Psoas muscle (tissue), 8 donors: ENCODE data around the gene CFAP298. TPM values are rescaled to one million over a fixed set of nuclear protein-coding genes. Genes with fewer than 3 reads are reported as not detected.

Experiments used
- ATAC-seq, 4 donors: fragments of 200-7000 bp; cut with Tn5 transposase; one replicate each; pipeline ENCODE4 v1.9.1; 2020; ENCODE audit warnings: moderate library complexity in 3 of 4, mild to moderate bottlenecking in 2 of 4
- DNase-seq, 2 donors: peaks; one replicate each; pipeline ENCODE4 v3.0.0-alpha.2; 2020
- H3K27ac ChIP-seq: fragments of 200-600 bp; one replicate; pipeline ENCODE4 v1.8.0; 2022
- H3K27me3 ChIP-seq, 3 donors: fragments of 200-600 bp in 1 of 3; one replicate each; pipeline versions ENCODE4 v1.6.1 to v1.8.0; 2013 to 2022; ENCODE audit warnings: low read length in 2 of 3, mild to moderate bottlenecking in 2 of 3, moderate library complexity in 1 of 3; ENCODE audit not compliant: insufficient read depth in 3 of 3
- H3K36me3 ChIP-seq, 2 donors: fragments of 200-600 bp in 1 of 2; one replicate each; pipeline versions ENCODE4 v1.6.1 to v1.8.0; 2013 to 2022; ENCODE audit warnings: low read depth in 1 of 2, mild to moderate bottlenecking in 1 of 2, moderate library complexity in 1 of 2; ENCODE audit not compliant: insufficient read depth in 1 of 2
- H3K4me1 ChIP-seq: fragments of 200-600 bp; one replicate; pipeline ENCODE4 v1.8.0; 2022
- H3K4me3 ChIP-seq: fragments of 200-600 bp; one replicate; pipeline ENCODE4 v1.8.0; 2022; ENCODE audit warnings: mild to moderate bottlenecking
- H3K9me3 ChIP-seq: fragments of 200-600 bp; one replicate; pipeline ENCODE4 v1.8.0; 2022
- WGBS, 3 donors: extraction: QIAGEN DNeasy Blood & Tissue Kit; methylation state at CpG; one replicate each; pipeline versions ENCODE4 v1.1.6 to v1.1.7; 2013; 5-methylcytosine and 5-hydroxymethylcytosine counted together
- intact Hi-C, 2 donors: fragments of 100-400 bp; cut with DNase I; formaldehyde crosslinking; loops; one replicate each; pipeline versions ENCODE4 v1.11.0 to v1.14.2; 2022
- polyA plus RNA-seq, 3 donors: library from polyadenylated mRNA; stranded (reverse); fragments of 200-250 nt; gene quantifications; one replicate each; pipeline ENCODE4 v1.2.3, GENCODE V29; 2013
- total RNA-seq, 4 donors: library from RNA; stranded (reverse); fragmentation: NEBNext Ultra II Directional in 2 of 4; extraction: Animal tissue kit (Norgen Biotek cat#: 25700) in 2 of 4; gene quantifications; one replicate each; pipeline versions ENCODE4 v1.2.1 to v1.2.4, GENCODE V29; 2021 to 2023
- TF ChIP-seq, protein P1 (sequence below): fragments of 200-600 bp; IDR thresholded peaks from one replicate; pipeline ENCODE4 v1.8.0; 2022; ENCODE audit warnings: antibody characterized with exemption
- donor health status: healthy with polysubstance abuse.
- donor health status: DM: no; HTN: no; CAD: no; lungs with moderate emphysema.
- donor health status: Bipolar disorder and iron deficiency.
- donor health status: healthy.
- donor health status: DM: yes; HTN: yes; CAD: no.
- donor health status: DM: no; HTN: no; CAD: no.
- donor health status: DM: no; HTN: no; CAD: no.
- donor health status: DM: yes; HTN: yes; CAD: no.

Gene CFAP298
- total and polyA plus RNA-seq, 7 donors, result 24.6 to 64.8 (median 31.6) TPM

DNA sequence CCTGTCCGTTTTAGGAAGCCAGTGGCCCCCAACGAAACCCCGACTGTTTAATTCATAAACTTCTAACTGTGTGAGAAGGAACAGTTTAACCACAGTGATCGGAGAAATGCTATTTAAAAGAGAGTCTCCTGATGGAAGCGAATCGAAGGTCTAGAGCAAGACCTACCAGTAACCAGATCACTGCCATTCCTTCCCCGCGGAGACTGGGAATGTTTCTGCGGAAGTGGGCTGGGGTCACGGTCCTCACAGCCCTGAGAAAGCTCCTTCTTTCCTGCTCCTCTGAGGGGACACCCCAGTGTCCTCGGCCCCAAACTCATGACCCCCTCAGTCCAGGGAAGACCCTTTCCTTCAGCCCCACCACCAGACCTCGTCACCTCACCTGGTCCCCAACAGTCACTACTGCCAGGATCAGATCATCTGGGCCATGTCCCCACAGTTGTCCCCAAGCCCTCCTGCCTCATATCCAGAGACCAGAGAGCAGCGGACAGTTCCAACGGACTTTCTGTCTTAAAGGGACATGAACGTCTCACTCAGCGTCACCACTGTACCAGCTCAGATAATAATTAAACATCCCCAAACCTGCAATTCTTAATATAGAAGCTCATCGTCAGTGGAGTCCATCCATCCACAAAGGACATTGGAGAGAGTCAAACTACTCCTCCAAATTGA lies 27.0 kb downstream of the CFAP298 start, which contains the start of gene TCP10L:
TCP10L (minus strand) TSS at position 482 of the 669 bp plus-strand sequence. CDS start 1,219 bp downstream, outside the sequence.
- WGBS, 3 donors, result 83 to 85% (median 84%) methylated on average over 17 of the region's 17 CpGs
- peaks cover 0 to 4% of the 10 kb centered on the region in 2 donors for H3K36me3 ChIP-seq
- no peak within 1 kb of the TSS for H3K27ac ChIP-seq
- H3K4me3 ChIP-seq, result no peak within 1 kb of the TSS
- no peaks in the 10 kb centered on the region for H3K27me3 ChIP-seq
- ATAC-seq (no peak), DNase-seq (no peak)
- no peaks in the 10 kb centered on the region for H3K9me3 ChIP-seq
- intact Hi-C loops, result no loop called here
- TF ChIP-seq, protein P1, sequence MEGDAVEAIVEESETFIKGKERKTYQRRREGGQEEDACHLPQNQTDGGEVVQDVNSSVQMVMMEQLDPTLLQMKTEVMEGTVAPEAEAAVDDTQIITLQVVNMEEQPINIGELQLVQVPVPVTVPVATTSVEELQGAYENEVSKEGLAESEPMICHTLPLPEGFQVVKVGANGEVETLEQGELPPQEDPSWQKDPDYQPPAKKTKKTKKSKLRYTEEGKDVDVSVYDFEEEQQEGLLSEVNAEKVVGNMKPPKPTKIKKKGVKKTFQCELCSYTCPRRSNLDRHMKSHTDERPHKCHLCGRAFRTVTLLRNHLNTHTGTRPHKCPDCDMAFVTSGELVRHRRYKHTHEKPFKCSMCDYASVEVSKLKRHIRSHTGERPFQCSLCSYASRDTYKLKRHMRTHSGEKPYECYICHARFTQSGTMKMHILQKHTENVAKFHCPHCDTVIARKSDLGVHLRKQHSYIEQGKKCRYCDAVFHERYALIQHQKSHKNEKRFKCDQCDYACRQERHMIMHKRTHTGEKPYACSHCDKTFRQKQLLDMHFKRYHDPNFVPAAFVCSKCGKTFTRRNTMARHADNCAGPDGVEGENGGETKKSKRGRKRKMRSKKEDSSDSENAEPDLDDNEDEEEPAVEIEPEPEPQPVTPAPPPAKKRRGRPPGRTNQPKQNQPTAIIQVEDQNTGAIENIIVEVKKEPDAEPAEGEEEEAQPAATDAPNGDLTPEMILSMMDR, result no peak
- no peaks in the 10 kb centered on the region for H3K4me1 ChIP-seq

DNA sequence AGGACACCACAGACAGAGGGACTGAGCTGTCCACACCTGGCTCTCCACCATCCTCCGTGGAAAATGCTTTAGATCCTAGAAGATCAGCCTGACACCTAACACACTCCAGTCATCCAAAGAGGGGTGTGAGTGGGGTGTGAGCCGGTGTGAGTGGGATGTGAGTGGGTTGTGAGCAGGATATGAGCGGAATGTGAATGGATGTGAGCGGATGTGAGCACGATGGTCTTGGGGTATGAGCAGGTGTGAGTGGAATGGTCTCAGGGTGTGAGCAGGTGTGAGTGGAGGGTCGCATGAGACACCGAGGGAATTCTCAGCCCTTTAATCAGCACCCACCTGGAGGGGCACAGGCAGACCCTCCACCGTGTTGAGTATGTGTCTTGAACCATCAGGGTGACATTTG lies 27.7 kb downstream of the CFAP298 start:
- DNase-seq (no peak), ATAC-seq (no peak)
- Histone ChIP-seq H3K4me1 (no peaks in the 10 kb centered on the region), H3K27me3 (no peaks in the 10 kb centered on the region), H3K9me3 (no peaks in the 10 kb centered on the region), H3K27ac (no peak overlapping the region), H3K36me3 (peaks cover 0 to 4% of the 10 kb centered on the region in 2 donors), H3K4me3 (no peak overlapping the region)
- 85 to 86% (median 86%) methylated on average over 8 of the region's 8 CpGs for WGBS, 3 donors
- intact Hi-C loops, result no loop called here
- TF ChIP-seq, protein P1, result no peak

DNA sequence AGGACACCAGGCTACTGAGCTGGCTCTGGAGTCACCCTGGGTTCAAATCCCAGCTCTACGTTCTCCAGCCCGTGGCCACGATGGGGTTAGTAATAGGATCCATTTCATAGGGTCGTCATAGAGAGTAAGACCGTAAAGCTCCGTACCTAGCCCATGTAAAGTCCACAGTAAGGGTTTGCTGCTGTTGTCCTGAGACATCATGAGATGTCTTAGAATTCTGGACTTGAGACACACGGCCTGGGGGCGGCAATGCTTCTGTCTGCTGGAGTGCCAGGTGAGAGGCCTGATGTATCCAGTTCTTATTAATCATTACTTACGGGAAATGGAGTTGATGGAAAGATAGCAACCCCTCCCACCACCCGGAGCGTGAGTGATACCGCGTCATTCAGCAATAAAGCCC lies 30.4 kb downstream of the CFAP298 start:
- TF ChIP-seq, protein P1, result no peak
- H3K27ac ChIP-seq, result no peak overlapping the region
- H3K27me3 ChIP-seq, result no peaks in the 10 kb centered on the region
- DNase-seq, result no peak
- no peaks in the 10 kb centered on the region for H3K4me1 ChIP-seq
- peaks cover 2 to 20% of the 10 kb centered on the region in 2 donors for H3K36me3 ChIP-seq
- ATAC-seq, result no peak
- no peak overlapping the region for H3K4me3 ChIP-seq
- H3K9me3 ChIP-seq, result no peaks in the 10 kb centered on the region
- intact Hi-C loops, result no loop called here
- WGBS, 3 donors, result 85 to 90% (median 89%) methylated on average over 13 of the region's 13 CpGs

DNA sequence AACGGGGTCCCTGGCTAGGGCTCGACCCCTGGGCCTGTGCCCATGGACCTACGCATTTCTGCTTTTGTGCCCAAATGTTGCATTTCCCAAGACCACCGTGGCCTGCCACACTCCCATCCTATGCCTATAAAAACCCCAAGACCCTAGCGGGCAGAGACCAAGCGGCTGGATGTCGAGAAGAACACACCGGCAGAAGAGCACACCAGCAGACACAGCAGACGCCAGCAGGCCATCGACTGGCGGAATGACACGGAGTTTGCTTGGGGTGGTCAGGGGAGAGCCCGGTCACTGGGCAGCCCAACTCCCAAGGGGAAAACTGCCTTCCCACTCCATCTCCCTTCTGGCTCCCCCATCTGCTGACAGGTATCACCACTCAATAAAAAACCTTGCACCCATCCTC lies 31.2 kb downstream of the CFAP298 start:
- no peaks in the 10 kb centered on the region for H3K4me1 ChIP-seq
- no peak overlapping the region for H3K27ac ChIP-seq
- no peak for ATAC-seq
- WGBS, 3 donors, result 89 to 93% (median 91%) methylated on average over 13 of the region's 13 CpGs
- intact Hi-C loops, result no loop called here
- no peak overlapping the region for H3K4me3 ChIP-seq
- TF ChIP-seq, protein P1, result no peak
- DNase-seq, result no peak
- H3K9me3 ChIP-seq, result no peaks in the 10 kb centered on the region
- H3K36me3 ChIP-seq, result peaks cover 0 to 23% of the 10 kb centered on the region in 2 donors
- no peaks in the 10 kb centered on the region for H3K27me3 ChIP-seq
